CD4-positive, alpha-beta T cell treated with Interleukin-15 for 1 hour (primary cell): Measurements from ENCODE around the gene ECD.
"Not testable (repeated sequence)": the region's sequence is repeated elsewhere in the genome, so short reads cannot be mapped to it uniquely, and the experiment has no call there.

Experiments
- DNase-seq: peaks from one replicate; pipeline ENCODE4 v3.0.0-alpha.2; 2020

The ECD gene

GRCh38 chr10:73156054-73156453 is 11.8 kb downstream of the ECD start:
- no peak for DNase-seq

DNA sequence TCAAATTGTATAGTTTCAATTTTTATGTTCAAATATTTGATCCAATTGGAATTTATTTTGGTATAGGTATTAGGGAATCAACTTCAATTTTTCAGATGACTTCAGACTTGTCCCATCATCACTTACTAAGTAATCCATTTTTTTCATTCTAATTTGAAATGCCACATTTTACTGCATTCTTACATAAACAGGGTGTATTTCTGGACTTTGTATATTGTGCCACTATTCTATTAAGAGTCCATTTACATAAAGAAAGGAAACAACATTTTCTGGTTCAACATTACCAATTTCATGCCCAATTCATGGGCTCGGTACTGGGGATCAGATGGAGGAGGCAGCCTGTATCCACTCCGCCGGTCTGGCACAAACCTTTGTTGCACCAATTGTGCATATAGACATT is 15.8 kb downstream of the ECD start:
- DNase-seq: no peak

DNA sequence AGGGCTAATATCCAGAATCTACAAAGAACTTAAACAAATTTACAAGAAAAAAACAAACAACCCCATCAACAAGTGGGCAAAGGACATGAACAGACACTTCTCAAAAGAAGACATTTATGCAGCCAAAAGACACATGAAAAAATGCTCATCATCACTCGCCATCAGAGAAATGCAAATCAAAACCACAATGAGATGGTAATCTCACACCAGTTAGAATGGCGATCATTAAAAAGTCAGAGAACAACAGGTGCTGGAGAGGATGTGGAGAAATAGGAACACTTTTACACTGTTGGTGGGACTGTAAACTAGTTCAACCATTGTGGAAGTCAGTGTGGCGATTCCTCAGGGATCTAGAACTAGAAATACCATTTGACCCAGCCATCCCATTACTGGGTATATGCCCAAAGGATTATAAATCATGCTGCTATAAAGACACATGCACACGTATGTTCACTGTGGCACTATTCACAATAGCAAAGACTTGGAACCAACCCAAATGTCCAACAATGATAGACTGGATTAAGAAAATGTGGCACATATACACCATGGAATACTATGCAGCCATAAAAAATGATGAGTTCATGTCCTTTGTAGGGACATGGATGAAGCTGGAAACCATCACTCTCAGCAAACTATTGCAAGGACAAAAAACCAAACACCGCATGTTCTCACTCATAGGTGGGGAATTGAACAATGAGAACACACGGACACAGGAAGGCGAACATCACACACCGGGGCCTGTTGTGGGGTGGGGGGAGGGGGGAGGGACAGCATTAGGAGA is 17.0 kb downstream of the ECD start:
- DNase-seq: not testable (repeated sequence)

DNA sequence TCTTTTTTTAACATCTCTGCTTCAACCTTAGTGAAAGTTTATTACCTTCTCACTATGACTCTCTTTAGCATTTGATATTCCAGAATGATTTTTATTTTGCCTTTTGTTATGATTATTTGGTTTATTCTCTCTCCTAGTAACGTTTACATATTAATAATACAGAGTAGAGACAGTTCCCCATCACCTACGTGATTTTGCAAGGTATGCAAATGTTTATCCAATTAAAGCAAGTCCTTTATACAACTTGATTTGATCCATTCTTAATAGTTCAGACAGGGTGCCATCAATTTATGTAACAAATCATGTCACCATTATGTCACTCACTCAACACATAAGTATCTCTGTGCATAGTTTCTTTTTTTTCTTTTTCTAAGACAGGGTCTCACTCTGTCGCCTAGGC is 26.2 kb downstream of the ECD start:
- DNase-seq: no peak

DNA sequence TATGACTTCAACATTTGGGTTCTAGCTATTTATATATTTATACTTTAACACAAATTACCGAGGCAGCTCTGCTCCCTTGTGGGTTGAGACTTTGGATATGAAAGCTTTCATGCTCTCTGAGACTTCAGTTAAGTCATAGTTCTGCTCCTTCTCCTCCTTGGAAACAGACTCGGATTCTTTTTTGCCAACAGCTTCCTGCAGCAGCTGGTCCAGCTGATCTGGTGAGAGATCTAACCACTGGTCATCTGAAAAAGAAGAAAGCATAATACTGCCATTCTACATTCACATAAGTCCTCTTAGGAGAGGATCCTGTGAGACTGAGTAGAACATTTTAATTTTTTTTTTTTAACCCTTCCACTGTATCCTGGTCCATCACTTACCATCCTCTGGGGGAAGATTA is 28.6 kb downstream of the ECD start:
- no peak for DNase-seq

DNA sequence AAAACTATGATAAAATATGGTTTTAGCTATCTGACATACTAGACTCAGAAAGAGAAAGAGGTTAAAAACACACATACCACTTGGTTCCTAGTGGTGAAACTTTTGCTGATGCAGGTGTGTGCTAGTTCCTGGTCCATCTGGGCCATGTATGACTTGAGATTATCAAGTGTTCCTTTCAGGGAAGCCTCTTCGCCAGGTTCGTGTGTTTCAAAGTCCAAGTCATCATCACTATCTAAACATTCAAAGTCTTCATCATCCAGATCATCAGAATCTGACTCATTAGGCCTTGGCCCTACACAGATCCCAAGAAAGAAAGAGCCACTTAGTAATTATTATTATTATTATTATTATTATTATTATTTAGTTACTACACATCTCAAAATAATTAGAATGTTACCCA is 31.2 kb downstream of the ECD start:
- no peak for DNase-seq

DNA sequence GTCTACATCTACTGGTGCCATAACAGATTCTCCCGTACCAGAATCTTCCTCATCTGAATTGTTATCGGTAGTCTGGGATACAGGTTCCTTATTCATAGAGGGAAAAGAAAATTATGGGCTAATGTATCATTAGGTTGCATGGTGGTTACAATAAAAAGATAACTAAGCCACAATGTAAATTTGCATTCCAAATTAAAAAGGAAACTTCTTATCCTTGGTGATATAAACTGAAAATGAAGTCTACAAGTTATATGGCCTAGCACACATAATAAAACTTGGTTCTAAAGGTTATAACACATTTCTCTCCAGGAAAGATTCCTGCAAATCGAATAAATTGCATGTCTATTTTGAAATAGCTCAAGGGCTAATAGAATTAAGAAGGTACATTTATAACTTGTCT is 33.1 kb downstream of the ECD start:
- DNase-seq: no peak

GRCh38 chr10:73131913-73132686 is 35.7 kb downstream of the ECD start:
- DNase-seq: no peak

DNA sequence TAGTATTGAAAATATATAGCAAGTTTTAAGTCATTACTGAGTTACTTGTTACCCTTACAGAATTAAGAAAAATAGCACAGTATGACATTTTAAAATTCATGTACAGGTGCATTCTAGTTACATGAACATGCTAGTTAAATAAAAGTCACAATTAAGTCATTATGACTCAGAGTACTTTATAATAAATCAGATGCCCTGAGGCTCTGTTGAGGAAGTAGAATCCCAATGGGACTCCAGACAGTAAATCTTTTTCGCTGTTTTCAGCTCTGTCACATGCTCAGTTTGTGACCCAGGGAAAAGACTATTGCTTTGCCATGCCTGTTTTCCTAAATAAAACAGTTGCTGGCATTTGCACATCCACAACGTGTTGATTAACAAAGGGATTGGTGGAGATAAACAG is 36.5 kb downstream of the ECD start:
- no peak for DNase-seq

- DNase-seq: no peak
Measured at GRCh38 chr10:73126343-73126742, 41.5 kb downstream of the ECD start.

DNA sequence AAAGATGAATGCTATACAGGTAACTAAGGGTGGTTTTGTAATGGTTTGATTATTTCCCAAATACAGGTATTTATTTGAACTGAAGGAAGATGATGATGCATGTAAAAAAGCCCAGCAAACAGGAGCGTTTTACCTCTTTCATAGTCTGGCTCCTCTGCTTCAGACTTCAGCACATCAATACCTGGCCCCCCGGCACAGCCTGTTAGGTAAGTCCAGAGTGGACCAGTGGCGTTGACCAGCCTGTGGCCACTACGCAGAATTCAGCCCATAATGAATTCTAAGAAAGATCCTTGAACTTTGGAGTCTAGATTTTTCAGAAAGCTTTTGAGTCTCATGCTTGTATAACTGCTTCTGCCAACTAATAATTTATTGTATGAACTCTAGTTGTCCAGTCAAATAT is 47.9 kb downstream of the ECD start:
- no peak for DNase-seq

- DNase-seq: no peak
Measured at GRCh38 chr10:73119457-73119856, 48.4 kb downstream of the ECD start.

- DNase-seq: no peak
Measured at GRCh38 chr10:73117976-73118743, 49.6 kb downstream of the ECD start.

GRCh38 chr10:73116017-73116416 is 51.8 kb downstream of the ECD start:
- DNase-seq: no peak

- DNase-seq: no peak
Measured at GRCh38 chr10:73113551-73113950, 54.3 kb downstream of the ECD start.

- DNase-seq: not testable (repeated sequence)
Measured at GRCh38 chr10:73112032-73112431, 55.8 kb downstream of the ECD start.

DNA sequence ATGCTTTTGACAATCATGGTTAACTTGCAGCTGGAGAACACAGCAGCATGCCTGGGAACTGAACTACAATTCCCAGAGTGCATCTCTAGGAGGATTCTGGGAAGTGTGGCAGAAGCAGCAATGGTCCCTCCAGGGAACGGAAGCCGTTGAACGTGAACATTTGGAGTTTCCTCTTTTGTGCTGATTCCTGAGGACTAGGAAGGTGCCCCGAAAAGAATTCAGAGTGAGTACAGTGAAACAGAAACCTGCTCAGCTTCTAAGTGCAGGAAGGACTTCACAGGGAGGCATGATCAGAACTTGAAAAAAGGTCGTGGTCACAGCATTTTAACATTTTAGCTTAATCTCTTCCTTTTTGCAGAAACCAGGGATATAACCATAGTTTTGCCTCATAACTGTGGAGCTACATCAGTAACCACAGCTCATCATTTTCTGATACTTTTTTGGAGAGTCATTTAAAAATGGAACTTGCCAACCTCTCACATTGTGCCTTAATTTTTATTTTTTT is 57.4 kb downstream of the ECD start, which contains the start of gene NUDT13:
NUDT13 (plus strand) TSS at position 111 of the 505 bp plus-strand sequence. CDS start 3,911 bp downstream, outside the sequence.
- DNase-seq: peak; percentile 62

DNA sequence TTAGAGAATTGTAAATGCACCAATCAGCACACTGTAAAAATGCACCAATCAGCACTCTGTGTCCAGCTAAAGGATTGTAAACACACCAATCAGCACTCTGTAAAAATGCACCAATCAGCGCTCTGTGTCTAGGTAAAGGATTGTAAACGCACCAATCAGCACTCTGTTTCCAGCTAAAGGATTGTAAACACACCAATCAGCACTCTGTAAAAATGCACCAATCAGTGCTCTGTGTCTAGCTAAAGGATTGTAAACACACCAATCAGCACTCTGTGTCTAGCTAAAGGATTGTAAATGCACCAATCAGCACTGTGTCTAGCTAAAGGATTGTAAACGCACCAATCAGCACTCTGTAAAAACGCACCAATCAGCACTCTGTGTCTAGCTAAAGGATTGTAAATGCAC is 58.6 kb downstream of the ECD start:
- DNase-seq: not testable (repeated sequence)

DNA sequence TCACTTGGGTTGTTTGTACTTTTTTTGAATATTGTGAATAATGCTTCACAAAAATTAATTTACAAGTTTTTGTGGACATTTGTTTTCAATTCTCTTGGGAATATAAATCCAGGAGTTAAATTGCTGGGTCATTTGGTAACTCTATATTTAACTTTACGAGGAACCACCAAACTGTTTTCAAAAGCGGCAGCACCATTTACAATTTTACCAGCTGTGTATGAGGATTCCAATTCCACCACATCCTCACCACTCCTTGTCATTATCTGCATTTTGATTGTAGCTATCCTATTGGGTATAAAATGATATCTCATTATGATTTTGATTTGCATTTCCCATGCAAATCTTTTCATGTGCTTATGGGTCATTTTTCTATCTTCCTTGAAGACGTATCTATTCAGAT is 61.5 kb downstream of the ECD start:
- DNase-seq: no peak

GRCh38 chr10:73099141-73099540 is 68.7 kb downstream of the ECD start:
- no peak for DNase-seq

DNA sequence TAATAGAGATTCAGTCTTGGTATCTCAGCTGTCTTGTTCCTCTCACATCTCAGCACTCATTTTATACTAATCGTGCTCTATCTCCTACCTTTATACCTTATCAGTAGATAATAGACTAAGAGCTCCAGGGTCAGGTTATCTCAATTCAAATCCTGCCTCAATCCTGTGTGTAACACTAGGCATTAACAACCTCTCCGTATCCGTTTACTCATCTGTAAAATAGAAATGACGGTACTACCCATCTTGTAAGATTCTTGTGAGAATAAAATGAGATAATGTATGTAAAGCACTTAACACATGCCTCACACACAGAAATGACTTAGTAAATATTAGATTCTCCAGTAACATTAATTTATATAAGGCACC is 70.5 kb downstream of the ECD start:
- no peak for DNase-seq

- DNase-seq: peak; percentile 100
Measured at GRCh38 chr10:73096449-73097304, 71.1 kb downstream of the ECD start, which contains the start of gene P4HA1. Gene P4HA1, minus strand, starts transcription at chr10:73096866. Its CDS starts 21,983 bp downstream, at chr10:73074883.
